ENCODE results near the gene HOXB6.

The HOXB6 gene

GRCh38 chr17:48634493-48635208 lies 29.9 kb upstream of the HOXB6 start:
- no peak for DNase-seq

GRCh38 chr17:48633266-48633677 lies 28.5 kb upstream of the HOXB6 start:
- DNase-seq: no peak

DNA sequence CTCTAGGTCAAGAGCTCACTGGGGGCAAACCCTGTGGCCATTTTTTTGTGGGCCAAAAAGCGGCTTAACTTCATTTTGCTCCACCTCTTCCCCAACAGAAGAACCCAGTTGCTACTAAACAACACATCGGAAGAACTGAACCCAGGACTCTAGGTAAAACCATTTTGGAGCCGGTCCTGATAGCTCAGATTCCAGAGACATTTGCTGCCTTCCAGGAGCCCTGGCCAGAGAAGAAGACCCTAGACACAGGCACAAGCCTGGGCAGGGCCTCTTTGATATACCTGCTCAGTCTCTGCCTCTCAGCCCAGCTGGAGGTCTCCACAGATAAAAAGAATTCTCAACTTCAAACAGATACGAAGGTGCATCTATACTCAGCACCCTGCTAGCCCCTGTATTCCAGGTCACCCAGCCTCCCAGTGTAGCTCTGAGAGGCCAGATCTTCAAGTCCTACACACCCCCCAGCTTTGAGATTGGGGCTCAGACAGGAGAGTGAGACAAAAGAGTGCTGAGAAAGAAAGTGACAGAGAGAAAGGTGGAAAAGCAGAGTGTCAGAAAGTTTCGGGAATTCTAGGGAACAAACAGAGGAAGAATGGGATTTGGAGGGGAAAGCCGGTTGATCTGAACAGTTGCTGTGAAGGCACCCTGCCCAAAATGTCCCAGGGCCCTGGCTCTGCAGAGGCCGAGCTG lies 27.9 kb upstream of the HOXB6 start:
- DNase-seq: no peak

DNA sequence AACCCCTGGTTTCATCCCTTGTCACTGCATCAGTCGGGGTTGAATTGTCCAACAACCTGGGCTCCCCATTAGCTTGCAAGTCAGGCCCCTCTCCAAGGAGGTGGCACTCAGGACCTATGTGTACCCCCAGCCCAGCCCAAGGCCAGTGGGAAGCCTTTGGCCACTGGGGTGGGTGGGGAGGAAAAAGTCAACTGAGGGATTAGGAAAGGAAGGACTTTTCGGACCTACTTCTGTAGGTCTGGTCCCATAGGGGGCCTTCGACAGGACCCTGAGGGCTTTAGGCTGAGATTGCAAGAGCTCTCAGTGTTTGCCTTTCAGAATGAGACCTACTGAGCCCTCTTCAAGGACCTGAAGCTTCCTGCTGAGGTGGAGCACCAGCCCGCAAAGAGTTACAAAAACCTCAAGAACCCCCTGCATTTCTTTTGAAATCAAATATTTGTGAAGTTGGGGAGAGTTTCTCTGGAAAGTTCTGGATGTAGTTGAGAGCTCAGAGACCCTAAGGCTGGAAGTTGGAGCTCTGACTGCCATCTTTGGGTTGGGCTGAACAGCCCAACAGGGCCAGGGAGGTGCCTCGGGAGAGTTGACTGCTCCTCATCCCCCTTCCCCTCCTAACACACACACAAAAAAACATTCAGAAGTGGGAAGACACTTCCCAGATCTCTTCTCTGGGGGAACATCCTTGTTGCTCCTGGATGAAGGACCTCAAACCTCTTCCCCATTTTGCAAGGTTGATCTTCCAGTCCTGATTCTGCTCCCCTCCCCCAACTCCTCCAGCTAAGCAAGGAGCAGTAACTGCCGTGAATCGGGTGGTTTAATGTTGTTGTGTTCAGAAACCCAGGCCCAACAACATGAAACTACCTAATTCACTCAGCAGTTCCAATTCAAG lies 27.1 kb upstream of the HOXB6 start:
- no peak for DNase-seq

- no peak for DNase-seq
Measured at GRCh38 chr17:48630925-48631692, 26.3 kb upstream of the HOXB6 start.

DNA sequence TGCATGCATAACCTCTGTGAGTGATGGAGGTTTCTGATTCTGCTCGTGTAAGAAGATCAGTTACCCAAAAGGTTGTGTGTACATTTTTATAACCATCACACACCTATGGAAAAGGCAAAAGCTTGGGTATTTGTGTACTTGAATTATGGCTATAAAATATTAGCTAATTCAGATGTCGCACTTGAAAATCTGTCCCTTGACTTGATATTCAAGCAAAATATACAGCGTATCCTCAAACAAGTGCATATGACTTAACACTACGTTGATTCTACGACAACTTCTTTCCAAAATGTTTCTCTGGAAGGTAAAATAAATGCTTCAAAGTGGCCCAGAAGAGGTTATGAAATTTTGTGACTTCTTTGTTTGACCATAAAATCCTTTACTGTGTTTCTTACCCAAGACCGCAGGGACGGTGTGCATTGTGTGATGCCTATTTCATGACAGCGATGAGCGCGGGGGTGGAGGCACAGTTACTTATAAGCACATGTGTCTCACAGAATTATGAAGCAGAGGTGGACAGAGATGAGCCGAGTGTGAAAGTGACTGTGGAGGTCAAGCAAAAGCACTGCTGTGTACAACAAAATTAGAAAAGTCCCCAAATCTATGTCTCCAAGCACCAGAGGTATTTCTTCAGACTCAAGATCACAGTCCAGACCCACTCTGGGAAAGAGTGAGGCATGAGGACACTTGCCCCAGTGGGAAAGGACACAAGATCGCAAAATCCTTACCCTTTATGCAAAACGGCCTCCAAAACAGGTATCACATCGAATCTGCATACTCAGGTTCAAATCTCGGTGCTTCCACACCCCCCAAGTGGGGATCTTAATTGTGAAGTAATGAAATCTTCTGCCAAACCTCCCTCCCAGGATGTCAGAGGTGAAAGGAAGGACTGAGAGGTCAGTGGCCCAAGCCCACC lies 25.5 kb upstream of the HOXB6 start:
- no peak for DNase-seq

DNA sequence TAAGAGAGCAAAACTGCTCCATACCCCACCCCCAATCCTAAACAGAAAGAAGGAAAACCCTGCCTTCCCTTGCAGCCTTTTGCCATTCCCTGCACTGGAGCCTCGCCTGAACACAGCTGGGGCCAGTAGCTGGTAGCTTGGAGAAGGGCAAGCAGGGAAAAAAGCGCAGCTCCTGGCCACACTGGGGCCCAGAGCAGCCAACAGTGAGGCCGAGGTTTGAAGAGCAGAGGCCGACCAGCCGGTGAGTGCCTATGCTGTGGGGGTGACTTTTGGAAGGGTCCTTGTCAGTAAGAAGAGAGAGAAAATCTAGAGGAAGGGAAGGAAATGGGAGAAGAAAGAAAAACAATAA lies 24.6 kb upstream of the HOXB6 start:
- no peak for DNase-seq

GRCh38 chr17:48628649-48629410 lies 24.0 kb upstream of the HOXB6 start:
- DNase-seq: no peak

DNA sequence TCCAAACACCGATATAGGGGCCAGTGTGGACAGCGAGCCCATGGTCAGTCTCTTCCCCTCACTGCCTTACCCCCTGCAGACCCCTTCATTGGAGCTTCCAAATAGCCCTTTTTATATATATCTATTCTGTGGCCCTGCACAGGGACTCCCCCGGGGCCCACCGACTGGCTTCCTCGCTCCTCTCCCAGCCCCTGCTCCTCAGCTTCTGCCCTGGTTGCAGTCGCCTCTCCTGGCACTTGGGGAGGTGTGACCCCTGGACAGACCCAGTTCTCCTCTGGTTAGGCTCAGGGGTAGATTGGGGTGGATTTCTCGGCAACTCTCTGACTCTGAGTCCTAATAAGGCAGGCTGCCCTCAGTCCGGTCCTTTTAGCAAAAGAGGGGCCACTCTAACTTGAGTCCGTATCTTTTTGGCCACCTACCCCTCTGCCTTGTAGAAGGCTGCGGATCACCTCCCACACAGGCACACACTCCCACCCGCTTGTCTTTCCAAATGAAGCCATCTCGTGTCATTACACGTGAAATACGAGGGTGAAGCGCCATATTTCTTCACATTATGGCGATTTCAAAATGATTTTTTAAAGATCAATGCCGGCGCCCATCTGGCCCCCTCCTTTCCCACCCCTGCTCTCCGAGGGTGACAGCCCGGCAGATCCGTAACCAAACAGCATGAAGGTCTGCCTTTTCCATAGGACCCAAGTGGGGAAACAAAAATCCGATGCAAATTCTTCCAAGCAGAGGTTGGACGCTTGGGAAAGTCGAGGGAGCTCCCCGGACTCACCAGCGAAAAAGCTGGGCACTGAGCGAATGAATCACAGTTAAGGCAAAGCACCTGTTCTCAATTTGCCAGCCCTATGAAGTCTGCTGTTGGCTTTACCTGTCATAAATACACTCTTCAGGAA lies 23.1 kb upstream of the HOXB6 start:
- no peak for DNase-seq

DNA sequence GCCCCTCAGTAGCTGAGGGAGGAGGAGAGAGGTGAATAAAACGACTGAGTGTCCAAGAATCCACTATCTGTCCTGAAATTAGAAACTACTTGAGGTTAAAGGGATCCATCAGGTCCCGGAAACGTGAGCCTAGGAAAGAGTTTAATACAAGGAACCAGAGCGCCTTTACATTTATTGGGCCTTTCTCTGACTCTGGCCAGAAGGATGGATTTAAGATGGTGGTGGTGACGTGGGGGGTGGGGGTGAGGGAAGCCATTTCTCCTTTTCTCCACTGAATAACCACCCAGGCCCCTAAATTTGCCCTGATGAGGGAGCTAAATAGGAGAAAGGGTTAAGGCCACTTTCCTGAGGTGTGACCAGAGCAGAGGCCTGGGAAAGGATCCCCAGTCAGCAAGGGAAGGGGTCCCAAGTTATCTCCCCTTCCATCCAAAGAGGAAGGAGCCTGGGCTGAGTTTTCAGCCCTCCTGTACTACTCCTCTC lies 22.4 kb upstream of the HOXB6 start:
- no peak for DNase-seq

DNA sequence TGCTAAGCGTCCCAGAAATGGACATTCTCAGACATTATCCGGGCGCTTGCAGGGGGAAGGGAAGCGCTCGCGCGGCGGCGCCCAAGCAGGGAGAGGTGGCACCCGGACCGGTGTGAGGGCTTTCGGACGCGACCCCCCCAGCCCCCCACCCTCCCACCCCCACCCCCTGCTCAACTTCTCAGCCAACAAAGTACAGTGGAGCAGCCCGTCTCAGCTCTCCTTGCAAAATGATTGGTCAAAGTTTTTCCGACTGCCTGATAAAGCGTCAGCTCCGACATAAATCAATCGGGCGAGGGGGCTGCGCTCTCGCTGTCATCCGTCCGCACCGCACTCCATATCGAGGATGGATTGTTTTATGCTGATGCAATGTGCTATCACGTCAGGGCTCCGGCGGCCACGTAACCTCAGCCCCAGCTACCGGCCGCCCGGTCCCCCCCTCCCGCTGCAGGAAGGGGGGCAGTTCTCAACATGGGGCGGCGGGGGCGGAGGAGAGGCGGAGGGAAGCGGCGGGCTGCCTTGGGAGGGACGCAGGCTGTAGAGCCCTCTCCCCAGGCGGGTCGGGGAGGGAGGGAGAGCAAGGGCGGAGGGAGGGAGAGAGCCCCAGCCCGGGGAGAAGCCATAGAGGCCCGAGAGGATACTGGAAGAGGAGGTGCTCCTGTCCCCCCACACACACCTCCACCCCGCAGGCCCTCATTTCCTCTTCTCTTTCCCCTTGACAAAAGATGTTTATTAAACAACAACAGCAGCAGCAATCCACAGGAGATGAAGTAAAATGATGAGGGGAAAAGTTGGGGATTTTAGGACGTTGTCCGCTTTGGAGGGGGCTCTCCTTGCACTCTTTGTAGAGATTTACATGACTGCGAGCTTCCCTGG lies 21.7 kb upstream of the HOXB6 start, which contains the start of gene HOXB9:
Gene HOXB9, minus strand, starts transcription at position 114 of the 873 bp plus-strand sequence. Its CDS starts 89 bp downstream, at position 25.
- DNase-seq: peak; percentile 51

DNA sequence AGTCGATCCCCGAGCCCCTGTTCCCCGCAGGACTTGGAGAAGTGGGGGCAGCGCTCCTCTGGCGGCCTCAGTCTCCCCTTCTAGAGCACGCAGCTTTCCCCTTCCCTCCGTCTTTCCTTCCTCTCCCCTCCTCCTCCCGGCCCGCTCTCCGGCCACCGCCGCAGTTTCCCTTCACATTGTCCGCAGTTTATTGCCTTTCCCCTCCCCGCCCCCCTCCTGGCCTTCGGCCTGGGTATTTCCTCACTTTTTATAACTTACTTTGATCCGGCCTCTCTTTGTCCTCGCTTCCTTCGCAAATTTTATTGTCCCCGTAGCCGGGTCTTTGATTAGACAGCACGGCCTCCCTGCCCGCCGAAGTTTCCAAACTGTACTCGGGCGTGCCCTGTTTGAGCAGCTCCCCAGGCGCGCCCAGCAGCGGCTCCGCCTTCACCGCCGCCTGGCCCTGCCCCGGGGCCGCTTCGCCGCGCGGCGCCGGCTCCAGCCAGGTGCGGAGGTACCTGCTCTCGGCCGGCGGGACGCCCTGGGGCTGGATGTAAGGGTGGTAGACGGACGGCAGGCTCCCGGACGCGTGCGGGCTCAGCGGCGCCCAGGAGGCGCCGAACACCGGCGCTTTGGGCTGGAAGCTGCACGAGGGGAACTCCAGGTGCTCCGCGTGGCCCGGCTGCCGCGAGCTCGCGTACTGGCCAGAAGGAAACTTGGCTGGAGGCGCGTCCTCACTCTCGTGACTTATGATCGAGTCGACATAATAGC lies 20.9 kb upstream of the HOXB6 start:
- peak; percentile 47 for DNase-seq

GRCh38 chr17:48624544-48625494 lies 20.0 kb upstream of the HOXB6 start:
- no peak for DNase-seq

GRCh38 chr17:48624118-48624517 lies 19.3 kb upstream of the HOXB6 start:
- DNase-seq: no peak

DNA sequence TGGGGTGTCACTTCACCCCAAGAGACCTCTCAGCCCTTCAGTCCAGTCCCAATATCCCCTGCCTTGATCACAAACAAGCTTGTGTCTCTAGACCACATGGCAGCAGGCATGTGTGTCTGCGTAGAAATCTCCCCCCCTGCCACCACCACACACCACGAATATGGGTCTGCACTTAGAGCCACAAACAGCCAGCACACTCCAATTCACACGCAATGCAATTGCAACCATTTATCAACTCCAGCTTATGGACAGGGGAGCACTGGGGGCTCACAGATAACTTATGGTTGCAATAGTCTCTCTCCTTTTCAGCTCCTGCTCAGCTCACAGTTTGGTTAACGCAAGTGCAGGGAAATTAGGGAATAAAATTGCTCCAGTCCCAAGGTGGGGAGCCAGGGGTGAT lies 18.8 kb upstream of the HOXB6 start:
- DNase-seq: no peak

DNA sequence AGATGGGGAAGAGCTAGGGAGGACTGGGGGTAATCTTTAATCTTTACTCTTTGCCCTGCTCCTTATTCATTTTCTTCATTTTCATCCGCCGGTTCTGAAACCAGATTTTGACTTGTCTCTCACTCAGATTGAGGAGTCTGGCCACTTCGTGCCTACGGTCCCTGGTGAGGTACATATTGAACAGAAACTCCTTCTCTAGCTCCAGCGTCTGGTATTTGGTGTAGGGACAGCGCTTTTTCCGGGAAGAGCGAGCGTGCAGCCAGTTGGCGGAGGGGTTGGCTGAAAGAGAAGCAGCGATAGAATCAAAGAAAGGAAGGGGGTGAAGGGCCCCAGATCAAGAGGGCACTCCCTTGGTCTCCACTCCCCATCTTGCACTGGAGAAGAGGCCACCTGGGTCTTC lies 18.1 kb upstream of the HOXB6 start:
- DNase-seq: no peak

Data from CD4-positive, alpha-beta T cell treated with Interleukin-10 for 1 hour (primary cell).